H1 (cell line): ENCODE data around the gene ENTPD8. TPM values are rescaled to one million over a fixed set of nuclear protein-coding genes. Genes with fewer than 3 reads are reported as not detected.
A peak's percentile ranks its signal among the peaks of the same experiment; 100 is the strongest.

Experiments used
- ATF2 ChIP-seq: IDR thresholded peaks from 2 replicates; pipeline ENCODE4 v1.6.1; 2012; ENCODE audit warnings: low read length, inconsistent platforms
- E2F6 ChIP-seq: IDR thresholded peaks from 2 replicates; pipeline ENCODE4 v1.6.1; 2012; ENCODE audit warnings: inconsistent platforms
- HDAC6 ChIP-seq: IDR thresholded peaks from one replicate; pipeline ENCODE4 v1.7.1; 2012; ENCODE audit warnings: low read depth, mild to moderate bottlenecking, inconsistent platforms, low read length, moderate library complexity
- JUN ChIP-seq: IDR thresholded peaks from 2 replicates; pipeline ENCODE4 v1.6.1; 2011; ENCODE audit warnings: low read depth, mild to moderate bottlenecking, improper control_type of control experiment, low read length
- SP4 ChIP-seq: IDR thresholded peaks from 2 replicates; pipeline ENCODE4 v1.6.1; 2012; ENCODE audit warnings: low read length, inconsistent platforms
- TCF12 ChIP-seq: IDR thresholded peaks from 2 replicates; pipeline ENCODE4 v1.6.1; 2011; ENCODE audit warnings: low read depth, mild to moderate bottlenecking, low read length
- polyA plus RNA-seq, 7 experiments: library from polyadenylated mRNA; depleted of rRNA in 3 of 7; stranded (reverse) in 5 of 7; unstranded in 2 of 7; fragments of >200 nt in 5 of 7; fragments of 200-250 nt in 2 of 7; gene quantifications; 1 replicate in 5 of 7; 2 replicates in 1 of 7; 4 replicates in 1 of 7; pipeline versions ENCODE4 v1.2.1 to v1.2.3, GENCODE V29; 2011 to 2013; ENCODE audit warnings: missing spikeins in 2 of 7, mixed read lengths in 2 of 7
- total RNA-seq: library from RNA; stranded (reverse); fragmentation: NEBNext Ultra II Directional; extraction: Animal tissue kit (Norgen Biotek cat#: 25700); gene quantifications from 2 replicates; pipeline ENCODE4 v1.2.1, GENCODE V29; 2021
- TF ChIP-seq, protein P1 (sequence below): fragments of 300-600 bp; sonication (generic); IDR thresholded peaks from 2 replicates; pipeline ENCODE4 v1.7.1; 2012; ENCODE audit warnings: low read length, moderate library complexity, mild to moderate bottlenecking, inconsistent platforms; ENCODE audit not compliant: insufficient replicate concordance

The ENTPD8 gene
- total and polyA plus RNA-seq, 2 of the 8 experiments (the other 6 are each of a cell fraction or from before 2014, with no cell fraction given) = 0.48 to 0.51 TPM

- TF ChIP-seq, protein P1, sequence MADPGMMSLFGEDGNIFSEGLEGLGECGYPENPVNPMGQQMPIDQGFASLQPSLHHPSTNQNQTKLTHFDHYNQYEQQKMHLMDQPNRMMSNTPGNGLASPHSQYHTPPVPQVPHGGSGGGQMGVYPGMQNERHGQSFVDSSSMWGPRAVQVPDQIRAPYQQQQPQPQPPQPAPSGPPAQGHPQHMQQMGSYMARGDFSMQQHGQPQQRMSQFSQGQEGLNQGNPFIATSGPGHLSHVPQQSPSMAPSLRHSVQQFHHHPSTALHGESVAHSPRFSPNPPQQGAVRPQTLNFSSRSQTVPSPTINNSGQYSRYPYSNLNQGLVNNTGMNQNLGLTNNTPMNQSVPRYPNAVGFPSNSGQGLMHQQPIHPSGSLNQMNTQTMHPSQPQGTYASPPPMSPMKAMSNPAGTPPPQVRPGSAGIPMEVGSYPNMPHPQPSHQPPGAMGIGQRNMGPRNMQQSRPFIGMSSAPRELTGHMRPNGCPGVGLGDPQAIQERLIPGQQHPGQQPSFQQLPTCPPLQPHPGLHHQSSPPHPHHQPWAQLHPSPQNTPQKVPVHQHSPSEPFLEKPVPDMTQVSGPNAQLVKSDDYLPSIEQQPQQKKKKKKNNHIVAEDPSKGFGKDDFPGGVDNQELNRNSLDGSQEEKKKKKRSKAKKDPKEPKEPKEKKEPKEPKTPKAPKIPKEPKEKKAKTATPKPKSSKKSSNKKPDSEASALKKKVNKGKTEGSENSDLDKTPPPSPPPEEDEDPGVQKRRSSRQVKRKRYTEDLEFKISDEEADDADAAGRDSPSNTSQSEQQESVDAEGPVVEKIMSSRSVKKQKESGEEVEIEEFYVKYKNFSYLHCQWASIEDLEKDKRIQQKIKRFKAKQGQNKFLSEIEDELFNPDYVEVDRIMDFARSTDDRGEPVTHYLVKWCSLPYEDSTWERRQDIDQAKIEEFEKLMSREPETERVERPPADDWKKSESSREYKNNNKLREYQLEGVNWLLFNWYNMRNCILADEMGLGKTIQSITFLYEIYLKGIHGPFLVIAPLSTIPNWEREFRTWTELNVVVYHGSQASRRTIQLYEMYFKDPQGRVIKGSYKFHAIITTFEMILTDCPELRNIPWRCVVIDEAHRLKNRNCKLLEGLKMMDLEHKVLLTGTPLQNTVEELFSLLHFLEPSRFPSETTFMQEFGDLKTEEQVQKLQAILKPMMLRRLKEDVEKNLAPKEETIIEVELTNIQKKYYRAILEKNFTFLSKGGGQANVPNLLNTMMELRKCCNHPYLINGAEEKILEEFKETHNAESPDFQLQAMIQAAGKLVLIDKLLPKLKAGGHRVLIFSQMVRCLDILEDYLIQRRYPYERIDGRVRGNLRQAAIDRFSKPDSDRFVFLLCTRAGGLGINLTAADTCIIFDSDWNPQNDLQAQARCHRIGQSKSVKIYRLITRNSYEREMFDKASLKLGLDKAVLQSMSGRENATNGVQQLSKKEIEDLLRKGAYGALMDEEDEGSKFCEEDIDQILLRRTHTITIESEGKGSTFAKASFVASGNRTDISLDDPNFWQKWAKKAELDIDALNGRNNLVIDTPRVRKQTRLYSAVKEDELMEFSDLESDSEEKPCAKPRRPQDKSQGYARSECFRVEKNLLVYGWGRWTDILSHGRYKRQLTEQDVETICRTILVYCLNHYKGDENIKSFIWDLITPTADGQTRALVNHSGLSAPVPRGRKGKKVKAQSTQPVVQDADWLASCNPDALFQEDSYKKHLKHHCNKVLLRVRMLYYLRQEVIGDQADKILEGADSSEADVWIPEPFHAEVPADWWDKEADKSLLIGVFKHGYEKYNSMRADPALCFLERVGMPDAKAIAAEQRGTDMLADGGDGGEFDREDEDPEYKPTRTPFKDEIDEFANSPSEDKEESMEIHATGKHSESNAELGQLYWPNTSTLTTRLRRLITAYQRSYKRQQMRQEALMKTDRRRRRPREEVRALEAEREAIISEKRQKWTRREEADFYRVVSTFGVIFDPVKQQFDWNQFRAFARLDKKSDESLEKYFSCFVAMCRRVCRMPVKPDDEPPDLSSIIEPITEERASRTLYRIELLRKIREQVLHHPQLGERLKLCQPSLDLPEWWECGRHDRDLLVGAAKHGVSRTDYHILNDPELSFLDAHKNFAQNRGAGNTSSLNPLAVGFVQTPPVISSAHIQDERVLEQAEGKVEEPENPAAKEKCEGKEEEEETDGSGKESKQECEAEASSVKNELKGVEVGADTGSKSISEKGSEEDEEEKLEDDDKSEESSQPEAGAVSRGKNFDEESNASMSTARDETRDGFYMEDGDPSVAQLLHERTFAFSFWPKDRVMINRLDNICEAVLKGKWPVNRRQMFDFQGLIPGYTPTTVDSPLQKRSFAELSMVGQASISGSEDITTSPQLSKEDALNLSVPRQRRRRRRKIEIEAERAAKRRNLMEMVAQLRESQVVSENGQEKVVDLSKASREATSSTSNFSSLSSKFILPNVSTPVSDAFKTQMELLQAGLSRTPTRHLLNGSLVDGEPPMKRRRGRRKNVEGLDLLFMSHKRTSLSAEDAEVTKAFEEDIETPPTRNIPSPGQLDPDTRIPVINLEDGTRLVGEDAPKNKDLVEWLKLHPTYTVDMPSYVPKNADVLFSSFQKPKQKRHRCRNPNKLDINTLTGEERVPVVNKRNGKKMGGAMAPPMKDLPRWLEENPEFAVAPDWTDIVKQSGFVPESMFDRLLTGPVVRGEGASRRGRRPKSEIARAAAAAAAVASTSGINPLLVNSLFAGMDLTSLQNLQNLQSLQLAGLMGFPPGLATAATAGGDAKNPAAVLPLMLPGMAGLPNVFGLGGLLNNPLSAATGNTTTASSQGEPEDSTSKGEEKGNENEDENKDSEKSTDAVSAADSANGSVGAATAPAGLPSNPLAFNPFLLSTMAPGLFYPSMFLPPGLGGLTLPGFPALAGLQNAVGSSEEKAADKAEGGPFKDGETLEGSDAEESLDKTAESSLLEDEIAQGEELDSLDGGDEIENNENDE = no peak
- TF ChIP-seq E2F6 (no peak; the same call in 1 of the 2 replicates), ATF2 (no peak), HDAC6 (no peak), JUN (peak; percentile 23; the same call in 1 of the 2 replicates), TCF12 (peak; percentile 93; the same call in 1 of the 2 replicates), SP4 (peak; percentile 78; the same call in 1 of the 2 replicates)
Measured at GRCh38 chr9:137422604-137423513, 18.3 kb downstream of the ENTPD8 start, which contains the start of the genes EXD3 and NOXA1 (continued).
